Subcutaneous adipose tissue (tissue), 4 donors: Measurements from ENCODE around the gene G6PD. TPM values are rescaled to one million over a fixed set of nuclear protein-coding genes. Genes with fewer than 3 reads are reported as not detected.

ENCODE experiments used
- total RNA-seq, 4 donors: library from RNA; depleted of rRNA; stranded (reverse); fragments of >200 nt; gene quantifications; one replicate each; pipeline ENCODE4 v1.1.0, GENCODE V29; 2016
- TF ChIP-seq, protein P1 (sequence below): fragments of 450-650 bp; IDR thresholded peaks from one replicate; pipeline ENCODE4 v1.5.1; 2016; ENCODE audit warnings: low read depth, mild to moderate bottlenecking, control low read depth, antibody characterized with exemption, moderate library complexity

The G6PD gene
- total RNA-seq, 4 donors from 2014 or later, result 37.2 to 90.6 (median 46.5) TPM

DNA sequence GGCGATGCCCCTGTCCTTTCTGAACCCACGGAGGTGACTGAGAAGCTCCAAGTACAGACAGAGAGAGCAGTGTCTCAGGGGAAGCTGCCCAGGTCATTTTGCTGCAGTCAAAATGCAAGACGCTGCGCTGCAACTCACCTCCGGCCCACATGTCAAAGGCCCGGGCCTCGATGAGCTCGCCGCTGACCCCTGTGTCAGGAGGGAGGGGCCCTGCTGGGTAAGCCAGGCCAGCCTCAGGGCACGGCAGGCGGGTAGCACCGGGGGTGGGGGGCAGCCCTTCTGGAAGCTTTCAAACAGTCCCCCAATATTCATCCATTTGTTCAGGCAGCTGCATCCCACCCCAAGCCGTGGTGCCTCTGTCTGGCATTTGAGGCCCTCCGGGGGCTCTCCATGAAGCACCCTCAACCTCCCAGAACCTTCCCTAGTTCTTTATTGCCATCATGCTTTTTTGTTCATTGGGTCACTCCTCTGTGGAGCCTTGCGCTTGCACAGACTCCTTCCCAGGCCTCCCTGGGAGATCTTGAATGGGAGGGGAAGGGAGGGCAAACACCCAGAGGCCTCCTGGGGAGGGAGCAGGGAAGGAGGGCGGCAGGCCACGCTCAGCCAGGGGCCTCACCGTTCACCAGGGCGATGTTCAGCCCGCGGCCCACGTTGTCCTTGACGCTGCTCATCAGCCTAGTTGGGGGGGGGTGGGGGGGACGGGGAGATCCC lies 38.8 kb downstream of the G6PD start:
- TF ChIP-seq, protein P1, sequence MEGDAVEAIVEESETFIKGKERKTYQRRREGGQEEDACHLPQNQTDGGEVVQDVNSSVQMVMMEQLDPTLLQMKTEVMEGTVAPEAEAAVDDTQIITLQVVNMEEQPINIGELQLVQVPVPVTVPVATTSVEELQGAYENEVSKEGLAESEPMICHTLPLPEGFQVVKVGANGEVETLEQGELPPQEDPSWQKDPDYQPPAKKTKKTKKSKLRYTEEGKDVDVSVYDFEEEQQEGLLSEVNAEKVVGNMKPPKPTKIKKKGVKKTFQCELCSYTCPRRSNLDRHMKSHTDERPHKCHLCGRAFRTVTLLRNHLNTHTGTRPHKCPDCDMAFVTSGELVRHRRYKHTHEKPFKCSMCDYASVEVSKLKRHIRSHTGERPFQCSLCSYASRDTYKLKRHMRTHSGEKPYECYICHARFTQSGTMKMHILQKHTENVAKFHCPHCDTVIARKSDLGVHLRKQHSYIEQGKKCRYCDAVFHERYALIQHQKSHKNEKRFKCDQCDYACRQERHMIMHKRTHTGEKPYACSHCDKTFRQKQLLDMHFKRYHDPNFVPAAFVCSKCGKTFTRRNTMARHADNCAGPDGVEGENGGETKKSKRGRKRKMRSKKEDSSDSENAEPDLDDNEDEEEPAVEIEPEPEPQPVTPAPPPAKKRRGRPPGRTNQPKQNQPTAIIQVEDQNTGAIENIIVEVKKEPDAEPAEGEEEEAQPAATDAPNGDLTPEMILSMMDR, result no peak

- TF ChIP-seq, protein P1, result no peak
These were observed 39.9 kb downstream of the G6PD start for GRCh38 chrX:154506483-154507332.

GRCh38 chrX:154505734-154506133 lies 40.9 kb downstream of the G6PD start:
- TF ChIP-seq, protein P1, result no peak

GRCh38 chrX:154502989-154503388 lies 43.7 kb downstream of the G6PD start:
- TF ChIP-seq, protein P1, result no peak

DNA sequence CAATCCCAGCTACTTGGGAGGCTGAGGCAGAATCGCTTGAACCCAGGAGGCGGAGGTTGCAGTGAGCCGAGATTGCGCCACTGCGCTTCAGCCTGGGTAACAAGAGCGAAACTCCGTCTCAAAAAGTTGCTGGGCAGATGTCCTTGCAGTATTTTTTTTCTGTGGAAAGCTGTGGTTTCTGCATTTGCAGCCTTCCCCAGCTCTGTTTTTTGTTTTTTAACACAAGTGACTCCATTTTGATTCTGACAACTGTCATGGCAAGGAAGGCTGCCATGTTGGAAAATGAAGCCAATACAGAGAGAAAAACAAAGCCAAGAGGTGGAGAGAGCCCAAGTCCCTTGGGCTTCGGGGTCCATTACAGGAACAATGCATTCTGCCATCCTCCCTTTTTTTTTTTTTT lies 44.5 kb downstream of the G6PD start:
- TF ChIP-seq, protein P1, result no peak

DNA sequence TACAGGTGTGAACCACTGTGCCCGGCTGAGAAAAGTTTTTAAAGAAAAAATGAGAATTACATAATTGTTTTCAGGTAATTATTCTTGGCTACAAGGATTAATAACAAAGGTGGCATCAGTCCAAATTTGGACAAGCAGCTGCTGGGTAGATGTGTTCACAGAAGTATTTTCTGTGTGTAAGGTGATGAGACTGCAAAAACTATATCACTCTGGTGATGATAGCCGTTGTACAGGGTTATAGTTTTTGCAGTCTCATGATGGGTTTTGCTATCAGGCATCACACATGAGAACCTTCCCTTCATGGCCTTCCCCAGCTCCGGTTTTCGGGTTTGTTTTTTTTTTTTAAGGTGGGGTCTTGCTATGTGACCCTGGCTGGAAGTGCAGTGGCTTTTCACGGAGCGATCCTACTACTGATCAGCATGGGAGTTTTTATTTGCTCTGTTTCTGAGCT lies 51.1 kb downstream of the G6PD start:
- TF ChIP-seq, protein P1, result no peak

DNA sequence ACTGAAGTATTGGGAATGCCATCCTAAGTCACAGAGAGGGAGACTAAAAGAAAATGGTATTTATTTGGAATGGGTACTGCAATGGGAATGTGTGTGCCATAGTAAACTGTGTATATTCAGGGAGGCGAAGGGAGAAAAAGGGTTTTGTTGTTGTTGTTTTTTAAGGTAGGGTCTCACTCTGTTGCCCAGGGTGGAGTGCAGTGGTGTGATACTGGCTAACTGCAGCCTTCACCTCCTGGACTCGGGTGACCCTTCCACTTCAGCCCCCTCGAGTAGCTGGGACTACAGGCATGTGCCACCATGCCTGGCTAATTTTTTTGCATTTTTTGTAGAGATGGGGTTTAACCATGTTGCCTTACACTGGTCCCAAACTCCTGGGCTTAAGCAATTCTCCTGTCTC lies 51.9 kb downstream of the G6PD start:
- TF ChIP-seq, protein P1, result no peak
